ENCODE data around the gene HEG1.

GRCh38 chr3:124951511-124952281 is 104.1 kb downstream of the HEG1 start:
- no peak for TF ChIP-seq POLR2A (IDR thresholded peaks at IDR 0.05; ENCODE audit: low read depth, low read length)
- no peak for TF ChIP-seq EZH2 (IDR thresholded peaks at IDR 0.05; ENCODE audit: borderline replicate concordance, low read depth, low read length, severe bottlenecking)
- TF ChIP-seq CTCF (IDR thresholded peaks at IDR 0.05; ENCODE audit: extremely low read depth in 1 of 2, insufficient read depth in 1 of 2, low read depth in 1 of 2, low read length in 2 of 2), result no peak
- TF ChIP-seq MAX (IDR thresholded peaks at IDR 0.05; ENCODE audit: insufficient read depth, insufficient read length), result no peak
- no peak for TF ChIP-seq JUN (IDR thresholded peaks at IDR 0.05; ENCODE audit: borderline replicate concordance, insufficient read depth, insufficient read length, low read depth)
- no peak for TF ChIP-seq FOS (IDR thresholded peaks at IDR 0.05; ENCODE audit: borderline replicate concordance, insufficient read depth, low read length)
- no peak for TF ChIP-seq GATA2 (IDR thresholded peaks at IDR 0.05; ENCODE audit: insufficient read depth, insufficient read length, low read depth, low read length)
- no peak for TF ChIP-seq POLR2AphosphoS5 (IDR thresholded peaks at IDR 0.05; ENCODE audit: insufficient read depth, low read depth, low read length)
